CMK (cell line): ENCODE results near the gene AMIGO3.

Experiments
- DNase-seq: peaks from one replicate; pipeline ENCODE4 v3.0.0-alpha.2; 2010; ENCODE audit warnings: low read depth

Gene AMIGO3

DNA sequence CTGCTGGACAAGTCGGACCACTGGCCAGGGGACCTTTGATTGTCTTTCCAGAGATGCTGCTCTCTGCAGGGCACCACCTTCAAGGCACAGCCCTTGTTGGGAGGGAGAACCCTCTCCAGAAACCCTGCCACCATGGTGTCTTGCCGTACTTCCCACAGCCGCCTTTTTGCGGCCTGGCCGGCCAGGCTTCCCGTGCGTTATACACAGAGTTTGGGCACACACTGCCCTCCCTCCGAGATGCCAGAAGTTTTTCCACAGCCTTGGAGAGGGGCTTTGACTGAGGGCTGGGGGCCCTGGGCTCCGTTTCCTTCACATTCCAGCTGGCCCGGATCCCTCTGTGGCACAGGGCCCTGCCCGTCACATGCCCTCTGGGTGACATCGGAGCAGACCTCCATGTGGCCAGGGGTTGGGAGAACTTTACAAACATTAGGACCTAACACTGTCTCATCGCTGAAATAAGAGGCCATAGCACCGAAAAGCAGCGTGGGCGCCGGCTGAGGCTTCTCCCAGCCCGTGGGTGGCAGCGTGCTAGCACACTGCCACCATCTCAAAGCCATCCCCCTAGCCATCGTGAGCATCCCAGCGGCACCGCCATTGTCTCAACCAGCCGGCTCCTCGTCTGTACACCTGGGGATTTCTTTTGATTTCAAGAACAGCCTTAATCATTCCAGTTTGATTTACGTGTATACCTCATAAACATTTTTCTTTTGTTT, 51.6 kb downstream of the AMIGO3 start:
- no peak for DNase-seq
